SK-N-MC (cell line): ENCODE data around the gene C1orf198.

Experiments used
- EZH2 ChIP-seq: fragments of 200-600 bp; sonication (generic); IDR thresholded peaks from one replicate; pipeline ENCODE4 v1.6.1; 2017; ENCODE audit warnings: antibody characterized with exemption
- FOXP2 ChIP-seq: optimal IDR thresholded peaks from 2 replicates; pipeline ENCODE3; 2011; ENCODE audit warnings: mild to moderate bottlenecking, moderate library complexity; ENCODE audit not compliant: insufficient read depth; ENCODE audit errors: extremely low read length, control extremely low read depth
- POLR2AphosphoS5 ChIP-seq: IDR thresholded peaks from 2 replicates; pipeline ENCODE4 v1.6.1; 2012; ENCODE audit warnings: mild to moderate bottlenecking, low read depth, low read length, borderline replicate concordance

- TF ChIP-seq EZH2 (no peak), POLR2AphosphoS5 (no peak), FOXP2 (no peak)
Measured at GRCh38 chr1:230877146-230877923, 9.0 kb upstream of the C1orf198 start.
